DOHH2 (cell line): ENCODE data around the gene DNAI1.

Experiments
- CTCF ChIP-seq: fragments of 200-600 bp; sonication (generic); IDR thresholded peaks from one replicate; pipeline ENCODE4 v1.5.1; 2014; ENCODE audit warnings: antibody characterized with exemption, mild to moderate bottlenecking, low read depth, low read length; ENCODE audit not compliant: poor library complexity, severe bottlenecking
- EZH2phosphoT487 ChIP-seq: fragments of 200-600 bp; sonication (generic); IDR thresholded peaks from 2 replicates; pipeline ENCODE4 v1.6.1; 2017; ENCODE audit warnings: borderline replicate concordance, mild to moderate bottlenecking, antibody characterized with exemption, low read length, moderate library complexity, mixed read lengths

GRCh38 chr9:34459941-34460340, 1.3 kb downstream of the DNAI1 start:
- TF ChIP-seq CTCF, result no peak
- no peak for TF ChIP-seq EZH2phosphoT487
